GM23248 (cell line): ENCODE measurements around the gene PARD3B. TPM values are rescaled to one million over a fixed set of nuclear protein-coding genes. Genes with fewer than 3 reads are reported as not detected.

ENCODE experiments used
- DNase-seq: peaks from one replicate; pipeline ENCODE4 v3.0.0-alpha.2; 2015
- H2AFZ ChIP-seq: fragments of 200-600 bp; sonication (generic); 2 replicates; pipeline ENCODE4 v1.6.1; 2016; ENCODE audit warnings: antibody characterized with exemption
- H3F3A ChIP-seq: fragments of 200-600 bp; sonication (generic); 2 replicates; pipeline ENCODE4 v1.6.1; 2016; ENCODE audit warnings: mild to moderate bottlenecking, antibody characterized with exemption, mixed run types; ENCODE audit not compliant: insufficient read depth
- H3K27ac ChIP-seq: fragments of 200-600 bp; sonication (generic); 2 replicates; pipeline ENCODE4 v1.5.1; 2016; ENCODE audit warnings: mild to moderate bottlenecking
- H3K27me3 ChIP-seq: fragments of 200-600 bp; sonication (generic); replicated peaks from 2 replicates; pipeline ENCODE4 v1.6.1; 2016; ENCODE audit warnings: mild to moderate bottlenecking; ENCODE audit not compliant: insufficient read depth
- H3K36me3 ChIP-seq: fragments of 200-600 bp; sonication (generic); 2 replicates; pipeline ENCODE4 v1.6.1; 2016; ENCODE audit warnings: low read depth, mild to moderate bottlenecking
- H3K4me1 ChIP-seq: fragments of 200-600 bp; sonication (generic); 2 replicates; pipeline ENCODE4 v1.6.1; 2016; ENCODE audit warnings: mild to moderate bottlenecking; ENCODE audit not compliant: insufficient read depth
- H3K4me2 ChIP-seq: fragments of 200-600 bp; sonication (generic); one replicate; pipeline ENCODE4 v1.6.1; 2016; ENCODE audit warnings: mild to moderate bottlenecking; ENCODE audit not compliant: unreplicated experiment
- H3K4me3 ChIP-seq: fragments of 200-600 bp; sonication (generic); 2 replicates; pipeline ENCODE4 v1.5.1; 2016; ENCODE audit warnings: mild to moderate bottlenecking
- H3K79me2 ChIP-seq: fragments of 200-600 bp; sonication (generic); 2 replicates; pipeline ENCODE4 v1.6.1; 2016; ENCODE audit warnings: mild to moderate bottlenecking; ENCODE audit not compliant: insufficient read depth
- H3K9ac ChIP-seq: fragments of 200-600 bp; sonication (generic); 2 replicates; pipeline ENCODE4 v1.6.1; 2016; ENCODE audit warnings: mild to moderate bottlenecking
- H3K9me2 ChIP-seq: fragments of 200-600 bp; sonication (generic); 2 replicates; pipeline ENCODE4 v1.6.1; 2016; ENCODE audit warnings: mixed run types, mild to moderate bottlenecking, moderate library complexity; ENCODE audit not compliant: insufficient read depth
- H3K9me3 ChIP-seq: fragments of 200-600 bp; sonication (generic); one replicate; pipeline ENCODE4 v1.6.1; 2017; ENCODE audit warnings: low read depth
- H4K20me1 ChIP-seq: fragments of 200-600 bp; sonication (generic); 2 replicates; pipeline ENCODE4 v1.6.0; 2016; ENCODE audit not compliant: insufficient read depth
- EZH2 ChIP-seq: fragments of 200-600 bp; sonication (generic); IDR thresholded peaks from 2 replicates; pipeline ENCODE4 v1.6.1; 2018; ENCODE audit warnings: antibody characterized with exemption, mild to moderate bottlenecking; ENCODE audit not compliant: insufficient read depth, poor library complexity, severe bottlenecking
- EZH2phosphoT487 ChIP-seq: fragments of 200-600 bp; sonication (generic); IDR thresholded peaks from 2 replicates; pipeline ENCODE4 v1.6.1; 2018; ENCODE audit warnings: antibody characterized with exemption, moderate library complexity, mild to moderate bottlenecking, low read depth; ENCODE audit not compliant: insufficient read depth
- WGBS, 2 experiments: methylation state at CpG; one replicate each; pipeline ENCODE4 v1.1.6; 2015 to 2017; ENCODE audit warnings: low lambda C conversion rate in 2 of 2, low coverage in 1 of 2; ENCODE audit errors: missing lambda C conversion rate in 2 of 2; 5-methylcytosine and 5-hydroxymethylcytosine counted together
- in situ Hi-C: fragments of 300-500 bp; cut with MboI; formaldehyde crosslinking; loops from 2 replicates; pipeline ENCODE4 v1.15.0; 2020
- polyA plus RNA-seq: library from polyadenylated mRNA; unstranded; fragments of >200 nt; fragmentation: Nextera tagmentation; extraction: Ambion mirVana; gene quantifications from 2 replicates; pipeline ENCODE4 v1.2.1, GENCODE V29; 2016
- total RNA-seq: library from RNA; depleted of rRNA; stranded (reverse); fragments of >200 nt; shearing (Covaris generic); gene quantifications from 2 replicates; pipeline ENCODE4 v1.2.3, GENCODE V29; 2014

The PARD3B gene
- total and polyA plus RNA-seq, 2 experiments from 2014 or later, result 2.5 to 6.9 TPM

- 57 to 58% methylated on average over 3 of the region's 3 CpGs for WGBS, 2 experiments
- no peaks in the 10 kb centered on the region for H3F3A ChIP-seq
- H2AFZ ChIP-seq, result no peak overlapping the region
Observed at GRCh38 chr2:205220559-205220958, 675.3 kb downstream of the PARD3B start.

DNA sequence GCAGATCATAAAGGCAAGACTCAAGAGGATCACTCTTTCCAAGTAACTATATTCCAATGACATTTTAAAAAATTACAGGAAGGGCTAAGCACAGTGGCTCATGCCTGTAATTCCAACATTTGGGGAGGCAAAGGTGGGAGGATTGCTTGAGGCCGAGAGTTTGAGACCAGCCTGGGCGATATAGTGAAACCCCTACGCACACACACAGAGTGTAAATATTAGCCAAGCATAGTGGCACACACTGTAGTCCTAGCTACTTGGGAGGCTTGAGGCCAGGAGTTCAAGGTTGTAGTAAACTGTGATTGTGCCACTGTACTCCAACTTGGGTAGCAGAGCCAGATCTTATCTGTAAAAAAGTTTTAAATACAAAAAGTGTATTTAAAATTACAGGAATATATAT lies 686.8 kb downstream of the PARD3B start:
- in situ Hi-C loops, result no loop called here
- H3K27ac ChIP-seq, result no peak overlapping the region
- no peak overlapping the region for H2AFZ ChIP-seq
- H4K20me1 ChIP-seq, result no peaks in the 10 kb centered on the region
- no peak overlapping the region for H3K4me2 ChIP-seq
- no peaks in the 10 kb centered on the region for H3F3A ChIP-seq
- H3K9me2 ChIP-seq, result no peaks in the 10 kb centered on the region
- WGBS, 2 experiments, result 84 to 96% methylated on average over 3 of the region's 3 CpGs
- no peak overlapping the region for H3K9ac ChIP-seq
- no peak for TF ChIP-seq EZH2phosphoT487
- TF ChIP-seq EZH2, result no peak
- H3K4me3 ChIP-seq, result no peak overlapping the region
- no peaks in the 10 kb centered on the region for H3K36me3 ChIP-seq
- H3K9me3 ChIP-seq, result no peaks in the 10 kb centered on the region
- no peak for DNase-seq
- no peaks in the 10 kb centered on the region for H3K4me1 ChIP-seq
- H3K79me2 ChIP-seq, result no peaks in the 10 kb centered on the region
- no peaks in the 10 kb centered on the region for H3K27me3 ChIP-seq

More at GRCh38 chr2:205220559-205220958, 675.3 kb downstream of the PARD3B start:
- Histone ChIP-seq H4K20me1 (no peaks in the 10 kb centered on the region), H3K9me2 (no peaks in the 10 kb centered on the region), H3K9ac (no peak overlapping the region), H3K4me2 (no peak overlapping the region), H3K27me3 (no peaks in the 10 kb centered on the region), H3K27ac (no peak overlapping the region), H3K36me3 (no peaks in the 10 kb centered on the region), H3K4me3 (no peak overlapping the region), H3K79me2 (no peaks in the 10 kb centered on the region), H3K9me3 (no peaks in the 10 kb centered on the region), H3K4me1 (peaks cover 7% of the 10 kb centered on the region)
- TF ChIP-seq EZH2phosphoT487 (no peak), EZH2 (no peak)
- in situ Hi-C loops, result no loop called here
- no peak for DNase-seq

DNA sequence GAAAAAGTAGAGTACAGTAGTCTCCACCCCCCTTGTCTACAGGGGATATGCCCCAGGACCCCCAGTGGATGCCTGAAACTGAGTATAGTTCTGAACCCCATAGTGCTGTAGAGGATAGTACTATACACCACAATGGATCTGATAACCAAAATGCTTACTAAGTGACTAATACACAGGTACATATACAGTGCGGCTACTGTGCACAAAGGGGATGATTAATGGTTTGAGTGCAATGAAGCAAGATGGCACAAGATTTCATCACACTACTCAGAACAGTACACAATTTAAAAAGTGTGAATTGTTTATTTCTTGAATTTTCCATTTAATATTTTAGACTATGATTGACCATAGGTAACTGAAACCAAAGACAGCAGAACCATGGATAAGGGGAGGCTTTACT lies 690.2 kb downstream of the PARD3B start:
- Histone ChIP-seq H3K27me3 (no peaks in the 10 kb centered on the region), H3K9me2 (no peaks in the 10 kb centered on the region), H3F3A (no peaks in the 10 kb centered on the region), H3K4me2 (no peak overlapping the region), H3K4me3 (no peak overlapping the region), H2AFZ (no peak overlapping the region), H3K9me3 (no peaks in the 10 kb centered on the region), H3K4me1 (no peaks in the 10 kb centered on the region), H3K36me3 (no peaks in the 10 kb centered on the region), H3K79me2 (no peaks in the 10 kb centered on the region), H3K27ac (no peak overlapping the region), H4K20me1 (no peaks in the 10 kb centered on the region), H3K9ac (no peak overlapping the region)
- no peak for DNase-seq
- WGBS, 2 experiments, result 86 to 91% methylated on average over 1 of the region's 1 CpG
- no peak for TF ChIP-seq EZH2
- no peak for TF ChIP-seq EZH2phosphoT487
- in situ Hi-C loops, result no loop called here

DNA sequence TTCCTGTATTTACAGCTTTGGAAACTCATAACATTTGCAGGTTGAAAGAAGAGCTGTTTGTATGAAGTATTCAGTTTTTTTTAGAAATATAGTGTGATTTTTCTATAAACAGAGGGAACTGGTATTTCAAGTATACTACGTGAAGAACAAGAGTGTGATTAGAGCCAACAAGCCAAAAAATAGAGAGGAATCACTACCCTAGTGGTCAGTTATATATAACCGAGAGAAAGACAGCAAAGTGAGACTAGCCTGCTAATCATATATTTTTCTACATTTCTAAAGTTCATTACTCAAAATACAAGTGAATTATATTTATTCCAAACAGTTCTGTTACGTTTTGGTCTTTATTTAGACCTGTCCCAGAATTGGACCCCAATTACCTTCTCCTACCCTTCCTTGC lies 692.2 kb downstream of the PARD3B start:
- no peak overlapping the region for H3K4me3 ChIP-seq
- TF ChIP-seq EZH2 (no peak), EZH2phosphoT487 (no peak)
- H3K4me2 ChIP-seq, result no peak overlapping the region
- H3K9ac ChIP-seq, result no peak overlapping the region
- 73 to 76% methylated on average over 3 of the region's 3 CpGs for WGBS, 2 experiments
- no peak overlapping the region for H3K27ac ChIP-seq
- no peaks in the 10 kb centered on the region for H4K20me1 ChIP-seq
- no peaks in the 10 kb centered on the region for H3K36me3 ChIP-seq
- H3K9me2 ChIP-seq, result no peaks in the 10 kb centered on the region
- no peaks in the 10 kb centered on the region for H3K4me1 ChIP-seq
- H3F3A ChIP-seq, result no peaks in the 10 kb centered on the region
- DNase-seq, result no peak
- no peaks in the 10 kb centered on the region for H3K79me2 ChIP-seq
- no peak overlapping the region for H2AFZ ChIP-seq
- in situ Hi-C loops, result no loop called here
- no peaks in the 10 kb centered on the region for H3K9me3 ChIP-seq
- no peaks in the 10 kb centered on the region for H3K27me3 ChIP-seq

GRCh38 chr2:205245001-205245400 lies 699.7 kb downstream of the PARD3B start:
- Histone ChIP-seq H3K9me3 (no peaks in the 10 kb centered on the region), H3F3A (peaks cover 18% of the 10 kb centered on the region; the same call in 1 of the 2 replicates), H4K20me1 (no peaks in the 10 kb centered on the region), H3K9ac (peak overlapping the region; percentile 1; the same call in 1 of the 2 replicates), H3K4me1 (peaks cover 19% of the 10 kb centered on the region), H3K27ac (peak overlapping the region; percentile 42), H3K36me3 (no peaks in the 10 kb centered on the region), H2AFZ (peak overlapping the region; percentile 4), H3K4me2 (peak overlapping the region; percentile 55), H3K4me3 (peak overlapping the region; percentile 15; the same call in 1 of the 2 replicates), H3K79me2 (no peaks in the 10 kb centered on the region), H3K27me3 (no peaks in the 10 kb centered on the region), H3K9me2 (no peaks in the 10 kb centered on the region)
- 19 to 30% methylated on average over 3 of the region's 3 CpGs for whole genome bisulfite sequencing, 2 experiments
- DNase-seq, result peak; percentile 28
- TF ChIP-seq EZH2phosphoT487, result no peak
- no peak for TF ChIP-seq EZH2
- in situ Hi-C loops, result no loop called here
